Stimulated activated CD8-positive, alpha-beta memory T cell treated with anti-CD3 and anti-CD28 coated beads, Interleukin-7, amount 100 ng/mL, for 4 hours (primary cell): Measurements from ENCODE around the gene SLC6A1.

Experiments used
- DNase-seq, 2 donors: peaks; one replicate each; pipeline ENCODE4 v3.0.0-alpha.2; 2020; ENCODE audit warnings: low read depth in 2 of 2

Gene SLC6A1

GRCh38 chr3:10970306-10970960 lies 22.1 kb upstream of the SLC6A1 start:
- DNase-seq, result no peak

- DNase-seq, result no peak
These were observed 20.3 kb upstream of the SLC6A1 start for GRCh38 chr3:10972072-10972782.

- DNase-seq, result no peak
These were observed 19.4 kb upstream of the SLC6A1 start for GRCh38 chr3:10973046-10973595.

- no peak for DNase-seq
These were observed 18.4 kb upstream of the SLC6A1 start for GRCh38 chr3:10974131-10974530.

GRCh38 chr3:10974746-10975375 lies 17.7 kb upstream of the SLC6A1 start:
- no peak for DNase-seq

- no peak for DNase-seq
These were observed 16.8 kb upstream of the SLC6A1 start for GRCh38 chr3:10975695-10976234.

- DNase-seq, result no peak
These were observed 15.8 kb upstream of the SLC6A1 start for GRCh38 chr3:10976770-10977169.

GRCh38 chr3:10977892-10978510 lies 14.5 kb upstream of the SLC6A1 start:
- no peak for DNase-seq

GRCh38 chr3:10978956-10979355 lies 13.6 kb upstream of the SLC6A1 start:
- DNase-seq, result no peak

- no peak for DNase-seq
These were observed 12.2 kb upstream of the SLC6A1 start for GRCh38 chr3:10980312-10980711.

- no peak for DNase-seq
These were observed 11.5 kb upstream of the SLC6A1 start for GRCh38 chr3:10981031-10981430.

- DNase-seq, result no peak
These were observed 10.6 kb upstream of the SLC6A1 start for GRCh38 chr3:10981961-10982360.

GRCh38 chr3:10982782-10983181 lies 9.8 kb upstream of the SLC6A1 start:
- no peak for DNase-seq

GRCh38 chr3:10983219-10983916 lies 9.2 kb upstream of the SLC6A1 start:
- DNase-seq, result no peak

- DNase-seq, result no peak
These were observed 8.1 kb upstream of the SLC6A1 start for GRCh38 chr3:10984371-10984896.

GRCh38 chr3:10985181-10985580 lies 7.4 kb upstream of the SLC6A1 start:
- DNase-seq, result no peak

- DNase-seq, result no peak
These were observed 6.0 kb upstream of the SLC6A1 start for GRCh38 chr3:10986592-10986991.

- DNase-seq, result no peak
These were observed 4.4 kb upstream of the SLC6A1 start for GRCh38 chr3:10988001-10988665.

GRCh38 chr3:10988991-10989484 lies 3.5 kb upstream of the SLC6A1 start:
- no peak for DNase-seq

- no peak for DNase-seq
These were observed 588 bp downstream of the SLC6A1 start for GRCh38 chr3:10992943-10993728.
